ENCODE results near the gene LTBR.

- TF ChIP-seq SIN3A (IDR thresholded peaks at IDR 0.05; ENCODE audit: borderline replicate concordance, insufficient read depth, low read length), result no peak
- TF ChIP-seq TAF1 (IDR thresholded peaks at IDR 0.05; ENCODE audit: borderline replicate concordance, insufficient read depth, low read length), result no peak
Observed at GRCh38 chr12:6435961-6436715, 52.2 kb downstream of the LTBR start.

Measured in PFSK-1 (cell line).